HG03342 (cell line): ENCODE results near the gene ARHGEF28.

ENCODE experiments used
- ATAC-seq: cut with Tn5 transposase; IDR thresholded peaks from one replicate; pipeline ENCODE4 v1.9.1; 2021; ENCODE audit warnings: mild to moderate bottlenecking, moderate library complexity; ENCODE audit not compliant: unreplicated experiment

The ARHGEF28 gene

DNA sequence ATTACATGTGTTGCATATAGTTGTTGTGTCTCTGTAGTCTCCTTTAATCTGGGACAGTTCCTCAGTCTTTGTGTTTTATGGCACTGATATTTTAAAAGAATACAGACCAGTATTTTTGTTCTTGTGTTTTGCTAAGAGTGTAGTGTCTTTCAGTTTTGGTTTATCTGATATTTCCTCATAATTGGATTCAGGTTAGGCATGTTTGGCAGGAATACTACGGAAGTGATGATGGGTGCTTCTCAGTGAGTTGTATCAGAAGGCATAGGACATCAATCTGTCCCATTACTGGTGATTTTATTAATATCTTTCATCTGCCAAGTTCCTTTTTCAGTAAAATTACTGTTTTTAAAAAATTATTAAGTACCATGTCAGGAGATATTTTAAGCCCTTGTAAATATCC is 212.9 kb downstream of the ARHGEF28 start:
- no peak for ATAC-seq

DNA sequence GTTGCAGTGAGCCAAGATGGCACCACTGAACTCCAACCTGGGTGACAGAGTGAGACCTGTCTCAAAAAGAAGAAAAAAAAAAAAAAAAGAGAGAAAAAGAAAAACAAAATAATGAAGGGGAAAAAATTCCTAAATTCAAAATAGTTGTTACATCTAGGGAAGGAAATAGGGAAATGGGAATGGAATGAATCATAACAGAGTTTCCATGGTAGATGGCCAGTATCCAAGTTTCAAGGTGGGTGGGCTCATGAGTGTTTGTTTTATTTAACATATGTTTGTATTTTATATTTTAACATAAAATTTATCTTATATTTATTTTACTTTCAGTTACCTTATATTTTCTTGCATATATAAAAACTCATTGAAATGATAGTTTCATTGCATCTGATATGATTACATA is 215.6 kb downstream of the ARHGEF28 start:
- ATAC-seq: no peak

GRCh38 chr5:73844165-73844564 is 218.2 kb downstream of the ARHGEF28 start:
- no peak for ATAC-seq

- no peak for ATAC-seq
Measured at GRCh38 chr5:73851471-73852181, 225.6 kb downstream of the ARHGEF28 start.

GRCh38 chr5:73853091-73853490 is 227.1 kb downstream of the ARHGEF28 start:
- no peak for ATAC-seq

DNA sequence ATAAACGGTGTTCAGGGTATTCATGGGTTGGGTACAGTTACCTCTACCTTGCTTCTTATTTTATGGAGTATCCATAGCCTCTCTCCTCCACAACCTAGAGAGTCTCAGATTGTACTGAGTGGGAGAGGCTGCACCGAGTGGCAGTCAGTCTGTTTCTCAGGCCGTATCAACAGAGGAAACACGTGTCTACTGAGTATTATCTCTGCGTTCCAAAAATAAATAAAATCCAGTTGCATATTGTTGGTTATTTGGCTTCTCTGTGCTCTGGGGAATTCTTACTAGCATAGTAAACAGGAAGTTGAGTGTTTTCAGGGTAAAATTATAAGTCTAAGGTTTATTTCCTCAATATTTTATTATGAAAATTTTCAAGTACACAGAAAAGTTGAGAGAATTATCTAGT is 231.0 kb downstream of the ARHGEF28 start:
- no peak for ATAC-seq

DNA sequence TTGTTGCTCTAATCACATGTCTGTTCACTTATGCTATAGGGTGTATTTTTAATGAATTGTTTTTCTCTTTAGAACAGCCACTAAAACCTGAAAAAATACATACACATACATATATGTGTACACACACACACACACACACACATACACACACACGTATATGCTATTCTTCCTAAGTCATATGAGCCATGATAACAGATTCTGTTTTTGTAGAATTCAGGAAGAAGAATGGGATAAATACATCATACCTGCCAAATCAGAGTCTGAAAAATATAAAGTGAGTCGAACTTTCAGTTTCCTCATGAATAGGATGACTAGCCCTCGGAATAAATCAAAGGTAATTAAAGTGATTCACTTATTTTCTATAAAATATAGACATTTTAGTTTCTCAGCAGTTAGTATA is 231.4 kb downstream of the ARHGEF28 start:
- no peak for ATAC-seq

- no peak for ATAC-seq
Measured at GRCh38 chr5:73858054-73858453, 232.1 kb downstream of the ARHGEF28 start.

DNA sequence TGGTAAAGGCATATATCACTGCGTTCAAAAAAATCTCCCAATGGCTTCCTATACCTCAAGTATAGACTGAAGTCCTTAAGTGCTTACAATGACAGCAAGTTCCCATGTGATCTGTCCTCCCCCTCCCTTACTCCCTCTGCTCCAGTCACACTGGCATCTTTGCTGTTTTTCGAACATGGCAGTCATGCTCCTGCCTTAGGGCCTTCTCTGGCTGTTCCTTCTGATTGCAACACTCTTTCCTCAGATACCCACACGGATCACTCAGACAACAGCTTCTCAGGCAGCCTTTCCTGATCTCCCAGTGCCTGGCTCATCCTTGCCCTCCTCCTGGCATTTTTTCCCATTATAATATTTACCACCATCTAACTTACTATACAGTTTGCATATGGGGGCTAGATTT is 232.8 kb downstream of the ARHGEF28 start:
- no peak for ATAC-seq

- no peak for ATAC-seq
Measured at GRCh38 chr5:73859696-73860095, 233.7 kb downstream of the ARHGEF28 start.

DNA sequence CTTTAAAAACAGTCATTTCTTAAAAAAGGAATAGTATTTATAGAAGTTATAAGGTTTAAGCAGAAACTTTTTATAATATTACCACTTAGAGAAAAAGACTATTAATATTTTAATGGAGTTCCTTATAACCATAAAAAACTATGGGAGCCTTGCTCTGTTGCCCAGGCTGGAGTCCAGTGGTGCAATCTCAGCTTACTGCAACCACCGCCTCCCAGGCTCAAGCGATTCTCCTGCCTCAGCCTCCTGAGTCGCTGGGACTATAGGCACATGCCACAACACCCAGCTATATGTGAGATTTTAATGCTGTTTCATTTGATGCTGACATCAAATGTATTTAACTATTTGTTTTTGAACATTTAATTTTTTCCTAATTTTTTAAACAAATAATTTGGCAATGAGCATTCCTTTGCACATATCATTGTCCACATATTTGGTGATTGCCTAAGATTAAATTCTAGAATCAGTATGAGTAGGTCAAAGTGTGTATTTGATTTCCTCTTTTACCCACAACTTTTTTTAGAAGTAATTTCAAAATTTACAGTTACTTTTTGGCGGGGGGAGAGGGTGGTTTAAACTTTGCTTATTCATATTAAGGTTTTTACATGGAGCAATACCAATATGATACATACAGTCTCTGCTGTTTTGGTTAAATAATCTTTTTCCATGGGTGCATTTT is 235.5 kb downstream of the ARHGEF28 start:
- ATAC-seq: no peak

DNA sequence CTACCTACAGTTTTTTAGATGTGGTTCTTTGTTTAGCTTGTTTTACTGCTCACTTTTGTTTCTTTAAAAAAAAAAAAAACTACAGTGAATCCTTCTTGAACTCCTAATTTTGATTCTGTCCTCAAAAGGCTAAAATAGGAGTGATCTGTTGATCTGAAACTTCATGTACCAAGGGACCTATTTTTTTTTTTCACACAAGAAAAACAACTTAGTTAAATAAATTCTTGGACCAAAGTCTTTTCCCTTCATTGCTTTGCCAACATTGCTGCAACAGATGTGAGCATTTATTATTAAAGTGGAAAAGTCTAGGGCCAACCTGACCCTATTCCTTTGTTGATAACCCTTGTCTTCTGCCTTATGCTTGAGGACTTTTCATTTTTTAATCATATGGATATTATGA is 236.8 kb downstream of the ARHGEF28 start:
- ATAC-seq: no peak

GRCh38 chr5:73863876-73864275 is 237.9 kb downstream of the ARHGEF28 start:
- no peak for ATAC-seq

- no peak for ATAC-seq
Measured at GRCh38 chr5:73865315-73865714, 239.3 kb downstream of the ARHGEF28 start.

DNA sequence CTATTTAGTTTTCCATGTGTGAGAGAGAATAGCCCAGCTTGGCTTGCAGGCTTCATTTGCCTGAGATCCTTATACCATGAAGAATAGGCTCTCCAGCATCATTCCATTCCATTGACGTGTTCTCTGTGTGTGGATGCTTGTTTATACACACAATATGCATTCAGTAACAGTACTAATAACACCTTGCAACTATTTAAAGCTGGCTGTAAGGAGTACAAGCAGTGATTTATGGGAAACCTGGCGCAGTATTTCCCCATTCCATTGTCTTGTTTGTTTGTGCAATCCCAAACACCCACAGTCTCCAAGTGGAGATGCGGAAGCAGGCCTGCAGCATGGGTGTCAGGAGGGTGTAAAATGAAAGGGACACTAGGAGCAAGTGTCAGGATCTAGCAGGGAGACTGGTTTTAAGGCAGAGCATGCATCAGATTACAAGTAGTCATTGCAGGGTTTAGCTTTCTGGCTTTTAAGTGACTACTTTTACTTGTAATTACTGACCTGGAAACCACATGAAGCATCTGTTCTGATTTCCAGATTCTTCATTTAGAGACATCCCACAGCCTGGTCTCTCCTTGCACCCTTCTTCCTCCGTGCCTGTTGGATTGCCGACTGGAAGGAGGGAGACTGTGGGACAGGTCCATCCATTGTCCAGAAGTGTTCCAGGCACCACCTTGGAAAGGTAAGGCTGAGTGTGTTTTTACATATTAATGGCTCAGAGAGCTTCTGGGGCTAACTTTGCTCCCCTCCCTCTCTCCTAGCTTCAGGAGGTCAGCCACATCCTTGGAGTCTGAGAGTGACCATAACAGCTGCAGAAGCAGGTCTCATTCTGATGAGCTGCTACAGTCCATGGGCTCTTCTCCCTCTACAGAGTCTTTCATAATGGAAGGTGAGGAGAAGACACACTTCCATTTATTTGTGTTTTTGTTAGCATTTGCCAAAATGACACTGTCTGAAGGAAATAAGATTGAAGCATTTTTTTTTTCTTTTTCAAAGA is 241.6 kb downstream of the ARHGEF28 start:
- no peak for ATAC-seq

GRCh38 chr5:73883646-73884045 is 257.6 kb downstream of the ARHGEF28 start:
- ATAC-seq: no peak

DNA sequence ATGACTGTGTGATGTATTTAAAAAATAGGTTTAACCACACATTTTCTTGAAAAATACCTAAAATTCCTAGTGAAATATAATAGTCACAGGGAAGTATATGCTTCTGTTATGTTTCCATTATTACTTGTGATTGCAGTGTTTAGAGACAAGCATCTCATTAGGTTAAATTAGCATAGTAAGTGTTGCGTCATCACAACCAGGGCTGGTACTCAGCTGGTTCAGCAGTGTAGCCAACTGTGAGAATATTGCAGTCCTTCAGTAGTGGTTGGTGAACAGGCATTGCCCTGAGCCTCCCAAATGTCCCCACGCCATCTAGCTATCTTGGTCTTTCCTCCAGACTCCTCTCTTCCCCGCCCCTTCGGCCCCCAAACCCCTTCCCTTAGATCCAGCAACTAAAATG is 261.7 kb downstream of the ARHGEF28 start:
- ATAC-seq: no peak

DNA sequence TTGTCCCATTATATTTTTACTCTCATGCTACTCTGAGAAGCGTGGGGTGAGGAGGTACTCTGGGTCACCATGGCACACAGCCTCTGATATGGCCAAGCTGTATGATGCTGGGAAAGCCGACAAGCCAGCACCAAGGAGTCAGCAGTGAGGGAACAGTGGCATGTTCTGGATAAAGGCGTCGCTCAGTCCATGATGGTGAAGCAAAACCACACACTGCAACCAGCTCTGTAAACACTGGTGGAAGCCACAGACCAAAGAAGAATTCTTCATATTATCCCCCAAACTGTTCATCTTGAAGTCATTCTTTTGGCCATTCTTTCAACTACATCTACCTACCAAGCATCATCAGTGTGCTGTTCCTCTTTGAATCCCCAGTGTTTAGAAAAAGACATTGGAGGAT is 264.6 kb downstream of the ARHGEF28 start:
- ATAC-seq: no peak

DNA sequence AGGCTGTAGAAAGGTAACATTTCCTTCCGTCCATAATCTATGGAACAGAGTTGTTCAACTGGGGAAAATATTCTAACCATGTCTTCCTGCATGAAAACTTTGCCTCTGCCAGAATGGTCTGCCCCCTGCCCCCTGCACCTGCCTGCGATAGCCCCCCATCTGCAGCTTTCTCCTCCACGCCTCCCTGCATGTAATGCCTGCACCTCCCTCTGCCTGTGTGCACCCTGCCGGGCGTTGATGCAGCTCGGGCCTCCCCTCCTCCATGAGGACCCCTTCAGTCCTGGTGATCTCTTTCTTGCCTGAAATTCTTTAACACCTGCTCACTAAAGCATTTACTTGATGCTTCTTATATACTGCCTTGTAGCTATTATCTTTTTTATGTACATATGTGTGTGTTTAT is 266.2 kb downstream of the ARHGEF28 start:
- ATAC-seq: no peak

DNA sequence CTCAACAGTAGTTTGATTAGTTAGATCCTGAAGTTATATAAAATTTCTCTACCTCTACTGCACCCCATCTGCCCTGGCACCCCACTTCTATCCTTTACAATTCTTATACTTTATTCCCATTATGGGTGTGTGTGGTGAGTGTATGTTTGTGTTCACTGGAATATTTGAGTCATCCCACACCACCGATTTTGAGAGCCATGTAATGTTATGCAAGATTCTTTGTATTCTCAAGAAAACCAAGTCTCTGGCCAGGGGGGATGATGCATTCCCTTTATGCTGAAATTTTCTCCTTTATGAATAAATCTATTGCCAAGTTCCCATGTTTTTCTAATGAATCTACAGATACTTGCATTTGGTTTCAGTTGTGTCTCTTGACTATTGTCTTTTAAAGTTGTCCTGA is 266.8 kb downstream of the ARHGEF28 start:
- ATAC-seq: no peak

- no peak for ATAC-seq
Measured at GRCh38 chr5:73893813-73894212, 267.8 kb downstream of the ARHGEF28 start.

DNA sequence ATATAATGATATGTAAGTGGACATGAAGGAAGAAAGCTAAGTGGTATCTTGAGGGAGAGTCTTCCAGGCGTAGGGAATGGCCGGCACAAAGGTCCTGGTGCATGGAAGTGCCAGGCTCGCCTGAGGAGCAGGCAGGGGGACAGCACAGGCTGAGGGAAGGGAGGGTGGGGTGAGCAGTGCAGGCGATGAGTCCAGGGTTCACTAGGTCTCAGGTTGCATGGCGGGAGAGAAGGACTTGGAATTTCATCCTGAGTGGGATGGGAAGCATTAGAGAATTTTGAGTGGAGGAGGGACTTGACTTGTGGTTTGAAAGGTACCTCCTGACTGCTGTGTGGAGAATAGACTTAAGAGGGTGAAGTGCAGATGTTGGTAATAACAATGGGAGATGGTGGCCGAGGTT is 268.9 kb downstream of the ARHGEF28 start:
- ATAC-seq: no peak
